Motor neuron (in vitro differentiated cells): ENCODE data around the gene YWHAG. TPM values are rescaled to one million over a fixed set of nuclear protein-coding genes. Genes with fewer than 3 reads are reported as not detected.
"Not testable (repeated sequence)": the region's sequence is repeated elsewhere in the genome, so short reads cannot be mapped to it uniquely, and the experiment has no call there.

Experiments
- ATAC-seq, 8 experiments: fragments of 200-7000 bp; cut with Tn5 transposase; replicated peaks in 6 of 8; 2 replicates each; pipeline ENCODE4 v1.8.0; 2021; ENCODE audit warnings: mild to moderate bottlenecking in 8 of 8, moderate library complexity in 8 of 8
- H3K27ac ChIP-seq, 2 donors: fragments of 250-450 bp; sonication (Bioruptor Pico); 2 replicates each; pipeline ENCODE4 v1.9.0; 2021; ENCODE audit warnings: antibody characterized with exemption in 2 of 2, mild to moderate bottlenecking in 2 of 2, moderate library complexity in 1 of 2
- H3K4me1 ChIP-seq, 2 donors: fragments of 250-450 bp; sonication (Bioruptor Pico); replicated peaks in 1 of 2; 2 replicates each; pipeline ENCODE4 v1.6.1; 2021; ENCODE audit warnings: antibody characterized with exemption in 2 of 2, mild to moderate bottlenecking in 2 of 2, moderate library complexity in 1 of 2
- H3K4me3 ChIP-seq, 5 donors: fragments of 250-450 bp; sonication (Bioruptor Pico); 2 replicates each; pipeline ENCODE4 v1.9.0; 2021; ENCODE audit warnings: antibody characterized with exemption in 5 of 5, mild to moderate bottlenecking in 5 of 5, moderate library complexity in 4 of 5
- WGBS, 10 experiments: fragments of 450-650 bp; shearing (Covaris generic); methylation state at CpG; one replicate each; pipeline ENCODE4 v1.0.0; 2022; 5-methylcytosine and 5-hydroxymethylcytosine counted together
- in situ Hi-C, 9 experiments: fragments of 400-800 bp; cut with MboI; loops; one replicate each; pipeline ENCODE4 v1.15.0; 2021; ENCODE audit warnings: low sequenced_read_pairs in 9 of 9, low pct_unique_long_range_greater_than_20kb in 2 of 9; ENCODE audit not compliant: unreplicated experiment in 9 of 9
- total RNA-seq, 8 experiments: library from RNA; unstranded; fragments of 300-600 nt; gene quantifications; 2 replicates each; pipeline versions ENCODE4 v1.2.3 to v1.2.4, GENCODE V29; 2022

Gene YWHAG
- total RNA-seq, 8 experiments from 2014 or later = 153 to 275 (median 184) TPM

- not testable (repeated sequence) for ATAC-seq, H3K27ac ChIP-seq, H3K4me3 ChIP-seq
- in situ Hi-C loops = loop anchor here in 1 of 9 experiments (25.0 kb wide), 1 partner anchor 122 kb away; no protein-coding TSS in a partner anchor
- H3K4me1 ChIP-seq = peaks cover 14 to 33% of the 10 kb centered on the region in 2 donors
- 70 to 100% (median 87%) methylated on average over 1 to 7 of the region's 12 CpGs; no CpG with 5 or more reads in 4 of the 10 experiments for WGBS, 10 experiments
These were observed 49.9 kb downstream of the YWHAG start for GRCh38 chr7:76308874-76309273.

GRCh38 chr7:76304888-76305375, 53.9 kb downstream of the YWHAG start:
- in situ Hi-C loops = loop anchor here in 1 of 9 experiments (25.0 kb wide), 1 partner anchor 118 kb away; no protein-coding TSS in a partner anchor
- Histone ChIP-seq H3K27ac (no peak overlapping the region), H3K4me1 (peaks cover 14 to 33% of the 10 kb centered on the region in 2 donors), H3K4me3 (no peak overlapping the region)
- ATAC-seq = no peak
- WGBS, 10 experiments = 40 to 100% (median 94%) methylated on average over 1 to 7 of the region's 10 CpGs; no CpG with 5 or more reads in 3 of the 10 experiments

GRCh38 chr7:76303202-76304147, 55.3 kb downstream of the YWHAG start:
- Histone ChIP-seq H3K27ac (peak overlapping the region in 1 of 2 donors; percentile 93), H3K4me1 (peaks cover 14 to 33% of the 10 kb centered on the region in 2 donors), H3K4me3 (peak overlapping the region; percentile 43 to 58 (median 57))
- WGBS, 10 experiments = 0 to 60% (median 5%) methylated on average over 1 to 9 of the region's 56 CpGs; no CpG with 5 or more reads in 6 of the 10 experiments
- peak; percentile 7 to 68 (median 30) for ATAC-seq
- in situ Hi-C loops = loop anchor here in 1 of 9 experiments (25.0 kb wide), 1 partner anchor 116 kb away; no protein-coding TSS in a partner anchor

- peak within 1 kb of the TSS; percentile 43 to 58 (median 57) for H3K4me3 ChIP-seq
- in situ Hi-C loops = loop anchor here in 1 of 9 experiments (25.0 kb wide), 1 partner anchor 115 kb away; no protein-coding TSS in a partner anchor
- H3K4me1 ChIP-seq = peaks cover 14 to 32% of the 10 kb centered on the region in 2 donors
- H3K27ac ChIP-seq = peak within 1 kb of the TSS; percentile 72 to 93
- ATAC-seq = peak; percentile 44 to 62 (median 52)
- WGBS, 10 experiments = 0 to 6% (median 0%) methylated on average over 1 to 9 of the region's 75 CpGs; no CpG with 5 or more reads in 6 of the 10 experiments
These were observed 56.2 kb downstream of the YWHAG start, which contains the start of gene HSPB1 for GRCh38 chr7:76302347-76303201. Gene HSPB1, plus strand, starts transcription at chr7:76302673. Its CDS starts 40 bp downstream, at chr7:76302713.

GRCh38 chr7:76301000-76301399, 57.8 kb downstream of the YWHAG start:
- H3K4me1 ChIP-seq = peaks cover 0 to 24% of the 10 kb centered on the region in 2 donors
- no peak overlapping the region for H3K27ac ChIP-seq
- no peak for ATAC-seq
- in situ Hi-C loops = loop anchor here in 1 of 9 experiments (25.0 kb wide), 1 partner anchor 114 kb away; no protein-coding TSS in a partner anchor
- no peak overlapping the region for H3K4me3 ChIP-seq
- 80 to 100% (median 90%) methylated on average over 1 to 2 of the region's 3 CpGs; no CpG with 5 or more reads in 3 of the 10 experiments for WGBS, 10 experiments

GRCh38 chr7:76300166-76300731, 58.5 kb downstream of the YWHAG start:
- in situ Hi-C loops = loop anchor here in 1 of 9 experiments (25.0 kb wide), 1 partner anchor 113 kb away; no protein-coding TSS in a partner anchor
- H3K4me1 ChIP-seq = peaks cover 0 to 23% of the 10 kb centered on the region in 2 donors

GRCh38 chr7:76296743-76297740, 61.7 kb downstream of the YWHAG start:
- peak overlapping the region in 1 of 2 donors; percentile 58 for H3K27ac ChIP-seq
- peaks cover 16 to 31% of the 10 kb centered on the region in 2 donors for H3K4me1 ChIP-seq
- in situ Hi-C loops = loop anchor here in 1 of 9 experiments (25.0 kb wide), 1 partner anchor 110 kb away; no protein-coding TSS in a partner anchor
- peak in 3 of 8 experiments; percentile 2 to 43 (median 14) for ATAC-seq
- no peak overlapping the region for H3K4me3 ChIP-seq
- WGBS, 10 experiments = 17 to 100% (median 81%) methylated on average over 1 to 9 of the region's 22 CpGs

More at GRCh38 chr7:76300166-76300731, 58.5 kb downstream of the YWHAG start:
- no peak overlapping the region for H3K27ac ChIP-seq
- no peak for ATAC-seq
- no peak overlapping the region for H3K4me3 ChIP-seq
- WGBS, 10 experiments = 70 to 100% (median 98%) methylated on average over 1 to 7 of the region's 7 CpGs; no CpG with 5 or more reads in 2 of the 10 experiments

- peak overlapping the region in 1 of 5 donors; percentile 1 for H3K4me3 ChIP-seq
- in situ Hi-C loops = loop anchor here in 1 of 9 experiments (25.0 kb wide), 1 partner anchor 107 kb away; no protein-coding TSS in a partner anchor
- WGBS, 10 experiments = 0 to 70% (median 5%) methylated on average over 1 to 12 of the region's 20 CpGs; no CpG with 5 or more reads in 4 of the 10 experiments
- ATAC-seq = peak; percentile 61 to 90 (median 86)
- peaks cover 16 to 41% of the 10 kb centered on the region in 2 donors for H3K4me1 ChIP-seq
- H3K27ac ChIP-seq = peak overlapping the region; percentile 70 to 93
These were observed 64.3 kb downstream of the YWHAG start for GRCh38 chr7:76294344-76295024.

GRCh38 chr7:76293407-76293901, 65.3 kb downstream of the YWHAG start:
- ATAC-seq = no peak
- H3K4me1 ChIP-seq = peaks cover 16 to 42% of the 10 kb centered on the region in 2 donors
- in situ Hi-C loops = loop anchor here in 1 of 9 experiments (25.0 kb wide), 1 partner anchor 106 kb away; no protein-coding TSS in a partner anchor
- H3K4me3 ChIP-seq = no peak overlapping the region
- no peak overlapping the region for H3K27ac ChIP-seq
- 65 to 96% (median 86%) methylated on average over 3 to 5 of the region's 8 CpGs; no CpG with 5 or more reads in 3 of the 10 experiments for WGBS, 10 experiments

- not testable (repeated sequence) for H3K4me3 ChIP-seq, H3K27ac ChIP-seq, ATAC-seq
- whole genome bisulfite sequencing, 10 experiments = 100% methylated on average over 1 of the region's 5 CpGs; no CpG with 5 or more reads in 9 of the 10 experiments
- in situ Hi-C loops = loop anchor here in 1 of 9 experiments (25.0 kb wide), 1 partner anchor 106 kb away; no protein-coding TSS in a partner anchor
- peaks cover 16 to 42% of the 10 kb centered on the region in 2 donors for H3K4me1 ChIP-seq
These were observed 65.9 kb downstream of the YWHAG start for GRCh38 chr7:76292911-76293310.
